SK-N-SH (cell line): Measurements from ENCODE around the gene RCN1. TPM values are rescaled to one million over a fixed set of nuclear protein-coding genes. Genes with fewer than 3 reads are reported as not detected.

Source experiments
- CTCF ChIA-PET: fragments of 300-600, 350-600 bp; formaldehyde crosslinking; extraction: SDS; loops from one replicate; lab custom pipeline; 2021; lab: Yijun Ruan, JAX
- POLR2A ChIA-PET: fragments of 350-600 bp; sonication (Branson Sonifier 250); formaldehyde crosslinking; extraction: SDS; loops from one replicate; lab custom pipeline; 2020; ENCODE audit warnings: antibody characterized with exemption, inconsistent platforms; lab: Yijun Ruan, JAX
- DNase-seq: peaks from one replicate; pipeline ENCODE4 v3.0.0; 2012
- H2AFZ ChIP-seq: fragments of 200-600 bp; sonication (generic); 2 replicates; pipeline ENCODE4 v1.8.1; 2016; ENCODE audit warnings: antibody characterized with exemption, mild to moderate bottlenecking, low read depth
- H3F3A ChIP-seq: fragments of 200-600 bp; sonication (generic); replicated peaks from 2 replicates; pipeline ENCODE3; 2016; ENCODE audit warnings: antibody characterized with exemption, mild to moderate bottlenecking; ENCODE audit not compliant: insufficient read depth
- H3K27ac ChIP-seq, 2 experiments: fragments of 200-500 bp in 1 of 2; fragments of 200-600 bp in 1 of 2; sonication (Bioruptor generic) in 1 of 2; sonication (generic), shearing (Covaris generic) in 1 of 2; 2 replicates each; pipeline versions ENCODE4 v1.5.1 to v1.6.1; 2014 to 2016; ENCODE audit warnings: low read depth in 2 of 2, inconsistent platforms in 1 of 2, low read length in 1 of 2, mild to moderate bottlenecking in 1 of 2, mixed read lengths in 1 of 2
- H3K27me3 ChIP-seq: fragments of 200-600 bp; sonication (generic), shearing (Covaris generic); 2 replicates; pipeline ENCODE4 v1.6.1; 2016; ENCODE audit warnings: mixed run types; ENCODE audit not compliant: insufficient read depth
- H3K36me3 ChIP-seq, 2 experiments: fragments of 200-500 bp in 1 of 2; fragments of 200-600 bp in 1 of 2; sonication (Bioruptor generic) in 1 of 2; sonication (generic) in 1 of 2; replicated peaks in 1 of 2; 2 replicates each; pipeline versions ENCODE3 to v1.5.1; 2014 to 2016; ENCODE audit warnings: low read length in 1 of 2, mild to moderate bottlenecking in 1 of 2; ENCODE audit not compliant: insufficient read depth in 2 of 2, control insufficient read depth in 1 of 2
- H3K4me1 ChIP-seq, 2 experiments: fragments of 200-500 bp in 1 of 2; fragments of 200-600 bp in 1 of 2; sonication (Bioruptor generic) in 1 of 2; sonication (generic), shearing (Covaris generic) in 1 of 2; 2 replicates each; pipeline versions ENCODE4 v1.5.1 to v1.6.1; 2014 to 2016; ENCODE audit warnings: low read depth in 1 of 2, low read length in 1 of 2, mixed run types in 1 of 2; ENCODE audit not compliant: insufficient read depth in 2 of 2, control insufficient read depth in 1 of 2
- H3K4me2 ChIP-seq: fragments of 200-600 bp; sonication (generic), shearing (Covaris generic); 2 replicates; pipeline ENCODE4 v1.6.1; 2017; ENCODE audit warnings: mixed run types
- H3K4me3 ChIP-seq, 2 experiments: fragments of 200-500 bp in 1 of 2; fragments of 200-600 bp in 1 of 2; sonication (Bioruptor generic) in 1 of 2; sonication (generic), shearing (Covaris generic) in 1 of 2; 2 replicates each; pipeline versions ENCODE4 v1.5.1 to v1.8.1; 2014 to 2016; ENCODE audit warnings: low read depth in 2 of 2, inconsistent platforms in 1 of 2, low read length in 1 of 2, mild to moderate bottlenecking in 1 of 2, mixed read lengths in 1 of 2, moderate library complexity in 1 of 2
- H3K79me2 ChIP-seq: fragments of 200-600 bp; sonication (generic); 2 replicates; pipeline ENCODE4 v1.8.1; 2017; ENCODE audit warnings: mild to moderate bottlenecking; ENCODE audit not compliant: insufficient read depth
- H3K9ac ChIP-seq: fragments of 200-600 bp; sonication (generic); 2 replicates; pipeline ENCODE4 v1.6.1; 2017; ENCODE audit warnings: mixed run types
- H3K9me2 ChIP-seq: fragments of 200-600 bp; sonication (generic); 2 replicates; pipeline ENCODE4 v1.6.1; 2017; ENCODE audit warnings: mixed run types
- H3K9me3 ChIP-seq: fragments of 200-600 bp; sonication (generic); 2 replicates; pipeline ENCODE4 v1.6.1; 2017; ENCODE audit warnings: mixed run types, mild to moderate bottlenecking, moderate library complexity
- H4K20me1 ChIP-seq: fragments of 200-600 bp; sonication (generic); 2 replicates; pipeline ENCODE4 v1.6.1; 2017; ENCODE audit warnings: mild to moderate bottlenecking, mixed run types; ENCODE audit not compliant: insufficient read depth
- ELF1 ChIP-seq: IDR thresholded peaks from 2 replicates; pipeline ENCODE4 v1.4.0; 2012
- EP300 ChIP-seq, 2 experiments: IDR thresholded peaks; 2 replicates each; pipeline versions ENCODE4 v1.4.0 to v1.6.1; 2012; ENCODE audit warnings: borderline replicate concordance in 1 of 2, low read depth in 1 of 2, low read length in 1 of 2
- FOSL2 ChIP-seq: IDR thresholded peaks from 2 replicates; pipeline ENCODE4 v1.4.0; 2012; ENCODE audit warnings: low read depth, mild to moderate bottlenecking, moderate library complexity, borderline replicate concordance
- JUND ChIP-seq: IDR thresholded peaks from 2 replicates; pipeline ENCODE4 v1.4.0; 2012
- NFIC ChIP-seq: IDR thresholded peaks from 2 replicates; pipeline ENCODE4 v1.4.0; 2012; ENCODE audit warnings: borderline replicate concordance
- RFX5 ChIP-seq: IDR thresholded peaks from 2 replicates; pipeline ENCODE4 v1.6.1; 2012; ENCODE audit warnings: mild to moderate bottlenecking, improper control_type of control experiment, low read length
- SIN3A ChIP-seq: IDR thresholded peaks from 2 replicates; pipeline ENCODE4 v1.6.1; 2012; ENCODE audit warnings: low read depth, mild to moderate bottlenecking, low read length, moderate library complexity, borderline replicate concordance
- TCF12 ChIP-seq: IDR thresholded peaks from 2 replicates; pipeline ENCODE4 v1.4.0; 2012
- USF1 ChIP-seq: IDR thresholded peaks from 2 replicates; pipeline ENCODE4 v1.4.0; 2012; ENCODE audit warnings: low read depth, borderline replicate concordance
- USF2 ChIP-seq: fragments of 150-350 bp; IDR thresholded peaks from 2 replicates; pipeline ENCODE4 v1.6.1; 2017; ENCODE audit warnings: antibody characterized with exemption, low read length, low read depth, borderline replicate concordance
- WGBS: methylation state at CpG from one replicate; pipeline ENCODE4 v1.1.6; 2017; ENCODE audit warnings: low lambda C conversion rate; 5-methylcytosine and 5-hydroxymethylcytosine counted together
- polyA plus RNA-seq, 3 experiments: library from polyadenylated mRNA; depleted of rRNA; stranded (reverse); fragments of >200 nt; gene quantifications; 2 replicates each; pipeline ENCODE4 v1.2.3, GENCODE V29; 2012

RCN1 gene
- polyA plus RNA-seq, 1 of the 3 experiments (the other 2 are of a cell fraction): 63.3 TPM

GRCh38 chr11:32087597-32087996 lies 3.3 kb upstream of the RCN1 start:
- H3K36me3 ChIP-seq: no peaks in the 10 kb centered on the region
- H3K9me2 ChIP-seq: no peaks in the 10 kb centered on the region
- no peak overlapping the region for H3K4me3 ChIP-seq
- H3K4me1 ChIP-seq: peaks cover 8 to 31% of the 10 kb centered on the region in 2 experiments; a peak in 2 of 4 replicates
- peaks cover 4% of the 10 kb centered on the region for H3F3A ChIP-seq
- H4K20me1 ChIP-seq: no peaks in the 10 kb centered on the region
- ChIA-PET CTCF (interaction anchor here (3.4 kb wide), 1 partner anchor 35 kb away, joined by 13 read pairs; no protein-coding TSS in a partner anchor), POLR2A (no interaction called here)
- 0 out of 4 replicates have a peak overlapping the region, but pooled peaks of 1 of the 2 experiments have one; percentile 13 for H3K27ac ChIP-seq
- H3K9ac ChIP-seq: no peak overlapping the region
- WGBS: 73% methylated on average over 1 of the region's 1 CpG
- no peak overlapping the region for H2AFZ ChIP-seq
- TF ChIP-seq USF1 (peak; percentile 48; the same call in 1 of the 2 replicates), USF2 (no peak)
- peaks cover 11% of the 10 kb centered on the region for H3K79me2 ChIP-seq
- H3K9me3 ChIP-seq: no peaks in the 10 kb centered on the region
- no peaks in the 10 kb centered on the region for H3K27me3 ChIP-seq
- no peak for DNase-seq
- H3K4me2 ChIP-seq: peak overlapping the region; percentile 64

- Histone ChIP-seq H3K27ac (peak overlapping the region in 1 of 2 experiments; percentile 13; a peak in 1 of 4 replicates), H2AFZ (peak overlapping the region; percentile 42; the same call in 1 of the 2 replicates), H4K20me1 (peaks cover 3% of the 10 kb centered on the region; the same call in 1 of the 2 replicates), H3K27me3 (no peaks in the 10 kb centered on the region), H3K4me2 (peak overlapping the region; percentile 64), H3K4me1 (peaks cover 9 to 38% of the 10 kb centered on the region in 2 experiments; a peak in 2 of 4 replicates), H3K4me3 (peak overlapping the region in 1 of 2 experiments; percentile 35; a peak in 1 of 4 replicates), H3F3A (peaks cover 4% of the 10 kb centered on the region), H3K36me3 (no peaks in the 10 kb centered on the region), H3K79me2 (peaks cover 18% of the 10 kb centered on the region), H3K9ac (no peak overlapping the region), H3K9me2 (no peaks in the 10 kb centered on the region), H3K9me3 (no peaks in the 10 kb centered on the region)
- peak; percentile 17 for DNase-seq
- POLR2A ChIA-PET: no interaction called here
- 43% methylated on average over 4 of the region's 4 CpGs for WGBS
- CTCF ChIA-PET: interaction anchor here (3.4 kb wide), 1 partner anchor 36 kb away, joined by 13 read pairs; no protein-coding TSS in a partner anchor
- TF ChIP-seq TCF12: peak; percentile 57
- peak; percentile 72 for TF ChIP-seq FOSL2
- 0 out of 2 replicates have a peak, but pooled peaks have one; percentile 8 for TF ChIP-seq ELF1
- peak; percentile 61 for TF ChIP-seq JUND
- TF ChIP-seq RFX5: no peak
- peak; percentile 88 for TF ChIP-seq NFIC
- TF ChIP-seq SIN3A: no peak
- TF ChIP-seq EP300 (IDR thresholded peaks at IDR 0.05; ENCODE audit: borderline replicate concordance in 1 of 2, low read depth in 1 of 2, low read length in 1 of 2): peak in 1 of 2 experiments; percentile 8; a peak in 1 of 4 replicates
- no peak for TF ChIP-seq USF1
These were observed 2.5 kb upstream of the RCN1 start for GRCh38 chr11:32088117-32088941.
